ENCODE data around the gene ISY1. TPM values are rescaled to one million over a fixed set of nuclear protein-coding genes. Genes with fewer than 3 reads are reported as not detected.
"Not testable (repeated sequence)": the region's sequence is repeated elsewhere in the genome, so short reads cannot be mapped to it uniquely, and the experiment has no call there.

The ISY1 gene
- total RNA-seq, 1 donor from 2014 or later, result 61.9 TPM

GRCh38 chr3:129161860-129162271 lies 1.0 kb upstream of the ISY1 start:
- peak; percentile 13 for DNase-seq (ENCODE audit: low spot score)
- TF ChIP-seq CTCF (IDR thresholded peaks at IDR 0.05; ENCODE audit: unreplicated experiment), result peak; percentile 8
- H3K36me3 Mint-ChIP-seq (ENCODE audit: low read depth, unreplicated experiment), result peaks cover 21% of the 10 kb centered on the region
- H3K27ac Mint-ChIP-seq (ENCODE audit: unreplicated experiment), result peak overlapping the region; percentile 100
- no peaks in the 10 kb centered on the region for H3K9me3 Mint-ChIP-seq (ENCODE audit: unreplicated experiment)
- H3K4me3 Mint-ChIP-seq (ENCODE audit: unreplicated experiment), result peak overlapping the region; percentile 96
- peaks cover 12% of the 10 kb centered on the region for H3K27me3 Mint-ChIP-seq (ENCODE audit: unreplicated experiment)
- peaks cover 38% of the 10 kb centered on the region for H3K4me1 Mint-ChIP-seq (ENCODE audit: unreplicated experiment)

DNA sequence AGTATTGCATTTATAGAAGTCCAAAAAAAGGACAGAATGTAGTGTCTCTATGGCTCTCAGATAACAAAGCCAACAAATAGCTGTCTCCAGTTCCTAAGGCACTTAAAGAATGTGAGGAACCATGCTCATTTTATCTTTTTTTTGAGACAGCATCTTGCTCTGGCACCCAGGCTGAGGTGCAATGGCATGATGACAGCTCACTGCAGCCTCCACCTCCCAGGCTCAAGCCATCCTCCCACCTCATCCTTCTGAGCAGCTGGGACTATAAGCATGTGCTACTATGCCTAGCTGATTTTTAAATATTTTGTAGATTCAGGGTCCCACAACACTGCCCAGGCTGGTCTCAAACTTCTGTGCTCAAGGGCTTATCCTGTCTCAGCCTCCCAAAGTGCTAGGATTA lies 16.1 kb downstream of the ISY1 start:
- Mint-ChIP-seq H3K36me3 (ENCODE audit: low read depth, unreplicated experiment) (peaks cover 14% of the 10 kb centered on the region), H3K27ac (ENCODE audit: unreplicated experiment) (no peak overlapping the region), H3K4me1 (ENCODE audit: unreplicated experiment) (no peaks in the 10 kb centered on the region)

DNA sequence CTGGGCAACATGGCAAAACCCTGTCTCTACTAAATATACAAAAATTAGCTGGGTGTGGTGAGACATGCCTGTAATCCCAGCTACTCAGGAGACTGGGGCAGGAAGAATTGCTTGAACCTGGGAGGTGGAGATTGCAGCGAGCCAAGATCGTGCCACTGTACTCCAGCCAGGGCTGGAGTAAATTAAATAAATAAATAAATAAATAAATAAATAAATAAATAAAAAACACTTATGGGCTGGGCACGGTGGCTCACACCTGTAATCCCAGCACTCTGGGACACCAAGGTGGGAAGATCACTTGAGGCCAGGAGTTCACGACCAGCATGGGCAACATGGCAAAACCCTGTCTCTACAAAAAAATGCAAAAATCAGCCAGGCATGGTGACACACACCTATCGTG lies 19.9 kb downstream of the ISY1 start:
- not testable (repeated sequence) for H3K36me3 Mint-ChIP-seq (ENCODE audit: low read depth, unreplicated experiment); H3K4me3 Mint-ChIP-seq (ENCODE audit: unreplicated experiment); H3K27me3 Mint-ChIP-seq (ENCODE audit: unreplicated experiment); H3K9me3 Mint-ChIP-seq (ENCODE audit: unreplicated experiment); H3K4me1 Mint-ChIP-seq (ENCODE audit: unreplicated experiment); H3K27ac Mint-ChIP-seq (ENCODE audit: unreplicated experiment); DNase-seq (ENCODE audit: low spot score)

More for the DNA sequence above, 16.1 kb downstream of the ISY1 start:
- H3K27me3 Mint-ChIP-seq (ENCODE audit: unreplicated experiment), result no peaks in the 10 kb centered on the region
- H3K9me3 Mint-ChIP-seq (ENCODE audit: unreplicated experiment), result no peaks in the 10 kb centered on the region
- TF ChIP-seq CTCF (IDR thresholded peaks at IDR 0.05; ENCODE audit: unreplicated experiment), result no peak
- peak overlapping the region; percentile 37 for H3K4me3 Mint-ChIP-seq (ENCODE audit: unreplicated experiment)
- no peak for DNase-seq (ENCODE audit: low spot score)

- no peaks in the 10 kb centered on the region for H3K27me3 Mint-ChIP-seq (ENCODE audit: unreplicated experiment)
- H3K4me3 Mint-ChIP-seq (ENCODE audit: unreplicated experiment), result no peak overlapping the region
- peaks cover 3% of the 10 kb centered on the region for H3K36me3 Mint-ChIP-seq (ENCODE audit: low read depth, unreplicated experiment)
- H3K9me3 Mint-ChIP-seq (ENCODE audit: unreplicated experiment), result no peaks in the 10 kb centered on the region
- no peak for TF ChIP-seq CTCF (IDR thresholded peaks at IDR 0.05; ENCODE audit: unreplicated experiment)
- H3K4me1 Mint-ChIP-seq (ENCODE audit: unreplicated experiment), result no peaks in the 10 kb centered on the region
- no peak for DNase-seq (ENCODE audit: low spot score)
- no peak overlapping the region for H3K27ac Mint-ChIP-seq (ENCODE audit: unreplicated experiment)
Measured at GRCh38 chr3:129139911-129140310, 21.0 kb downstream of the ISY1 start.

GRCh38 chr3:129136275-129136674 lies 24.6 kb downstream of the ISY1 start:
- H3K4me1 Mint-ChIP-seq (ENCODE audit: unreplicated experiment); H3K4me3 Mint-ChIP-seq (ENCODE audit: unreplicated experiment); DNase-seq (ENCODE audit: low spot score); H3K9me3 Mint-ChIP-seq (ENCODE audit: unreplicated experiment); H3K27ac Mint-ChIP-seq (ENCODE audit: unreplicated experiment); H3K27me3 Mint-ChIP-seq (ENCODE audit: unreplicated experiment): not testable (repeated sequence)
- peaks cover 32% of the 10 kb centered on the region for H3K36me3 Mint-ChIP-seq (ENCODE audit: low read depth, unreplicated experiment)

- TF ChIP-seq CTCF (IDR thresholded peaks at IDR 0.05; ENCODE audit: unreplicated experiment), result no peak
- Mint-ChIP-seq H3K4me1 (ENCODE audit: unreplicated experiment) (no peaks in the 10 kb centered on the region), H3K4me3 (ENCODE audit: unreplicated experiment) (peak overlapping the region; percentile 4), H3K27ac (ENCODE audit: unreplicated experiment) (peak overlapping the region; percentile 27), H3K36me3 (ENCODE audit: low read depth, unreplicated experiment) (peaks cover 51% of the 10 kb centered on the region), H3K9me3 (ENCODE audit: unreplicated experiment) (no peaks in the 10 kb centered on the region), H3K27me3 (ENCODE audit: unreplicated experiment) (peaks cover 5% of the 10 kb centered on the region)
- no peak for DNase-seq (ENCODE audit: low spot score)
Measured at GRCh38 chr3:129132097-129132866, 28.6 kb downstream of the ISY1 start.
